ENCODE data around the gene RGL1. TPM values are rescaled to one million over a fixed set of nuclear protein-coding genes. Genes with fewer than 3 reads are reported as not detected.

The RGL1 gene
- total and polyA plus RNA-seq, 8 donors: 0.58 to 22.2 (median 8.5) TPM

DNA sequence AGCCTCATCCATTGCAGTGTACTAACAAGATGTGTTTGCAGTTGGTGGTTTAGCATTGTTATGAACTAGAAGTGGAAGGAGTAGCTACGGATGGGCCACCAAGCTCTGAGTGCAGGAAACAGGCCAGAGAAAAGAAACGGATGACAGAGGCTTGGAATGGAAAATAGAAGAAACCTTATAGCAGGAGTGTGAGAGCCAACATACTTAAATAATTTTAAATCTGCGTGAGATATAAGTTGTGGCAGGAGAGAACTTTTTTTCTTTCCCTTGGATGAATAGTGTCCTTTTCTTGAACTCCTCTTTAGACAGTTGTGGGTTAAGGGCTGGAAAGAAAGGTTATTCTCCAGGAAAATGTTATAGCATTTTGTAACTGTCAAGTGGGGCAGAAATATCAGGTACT lies 54.2 kb downstream of the RGL1 start:
- intact Hi-C loops (cut with DNase I; ENCODE audit: low total_unique reads): no loop called here
- no peak overlapping the region for H3K27ac ChIP-seq

DNA sequence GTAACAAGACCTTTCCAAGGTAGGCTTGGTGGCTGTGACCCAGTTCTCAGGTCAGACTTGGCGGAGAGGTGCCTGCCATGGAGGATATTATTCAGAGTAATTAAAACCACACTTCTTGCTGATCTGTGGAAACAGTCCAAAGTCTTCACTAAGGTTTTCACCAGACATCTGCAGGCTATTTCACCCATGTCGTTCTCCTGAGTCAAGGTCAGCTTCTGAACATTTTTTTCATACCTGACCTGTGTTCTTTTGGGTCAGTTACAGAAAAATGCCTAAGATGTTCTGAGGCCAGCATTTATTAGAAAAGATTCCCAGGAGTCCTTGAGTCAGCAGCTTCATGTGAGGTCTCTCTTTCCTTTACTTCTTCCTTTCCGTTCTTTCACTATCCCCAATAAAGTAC lies 54.9 kb downstream of the RGL1 start:
- TF ChIP-seq EP300 (IDR thresholded peaks at IDR 0.05) (no peak), POLR2AphosphoS5 (IDR thresholded peaks at IDR 0.05) (no peak), POLR2A (IDR thresholded peaks at IDR 0.05) (no peak)
- TF ChIP-seq, protein P1, sequence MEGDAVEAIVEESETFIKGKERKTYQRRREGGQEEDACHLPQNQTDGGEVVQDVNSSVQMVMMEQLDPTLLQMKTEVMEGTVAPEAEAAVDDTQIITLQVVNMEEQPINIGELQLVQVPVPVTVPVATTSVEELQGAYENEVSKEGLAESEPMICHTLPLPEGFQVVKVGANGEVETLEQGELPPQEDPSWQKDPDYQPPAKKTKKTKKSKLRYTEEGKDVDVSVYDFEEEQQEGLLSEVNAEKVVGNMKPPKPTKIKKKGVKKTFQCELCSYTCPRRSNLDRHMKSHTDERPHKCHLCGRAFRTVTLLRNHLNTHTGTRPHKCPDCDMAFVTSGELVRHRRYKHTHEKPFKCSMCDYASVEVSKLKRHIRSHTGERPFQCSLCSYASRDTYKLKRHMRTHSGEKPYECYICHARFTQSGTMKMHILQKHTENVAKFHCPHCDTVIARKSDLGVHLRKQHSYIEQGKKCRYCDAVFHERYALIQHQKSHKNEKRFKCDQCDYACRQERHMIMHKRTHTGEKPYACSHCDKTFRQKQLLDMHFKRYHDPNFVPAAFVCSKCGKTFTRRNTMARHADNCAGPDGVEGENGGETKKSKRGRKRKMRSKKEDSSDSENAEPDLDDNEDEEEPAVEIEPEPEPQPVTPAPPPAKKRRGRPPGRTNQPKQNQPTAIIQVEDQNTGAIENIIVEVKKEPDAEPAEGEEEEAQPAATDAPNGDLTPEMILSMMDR (IDR thresholded peaks at IDR 0.05): no peak
- 63 to 87% (median 78%) methylated on average over 3 of the region's 3 CpGs for WGBS, 5 donors
- Histone ChIP-seq H3K4me3 (no peak overlapping the region), H3K9me3 (no peaks in the 10 kb centered on the region), H3K27ac (no peak overlapping the region), H3K27me3 (no peaks in the 10 kb centered on the region), H3K36me3 (no peaks in the 10 kb centered on the region), H3K4me1 (peaks cover 0 to 8% (median 0%) of the 10 kb centered on the region in 4 donors)
- no peak for DNase-seq
- intact Hi-C loops (cut with DNase I; ENCODE audit: low total_unique reads): no loop called here

More for the DNA sequence above, 54.2 kb downstream of the RGL1 start:
- H3K4me3 ChIP-seq: no peak overlapping the region
- no peak for DNase-seq
- H3K9me3 ChIP-seq: no peaks in the 10 kb centered on the region
- no peaks in the 10 kb centered on the region for H3K36me3 ChIP-seq
- WGBS, 5 donors: 86 to 96% (median 92%) methylated on average over 3 of the region's 3 CpGs
- H3K4me1 ChIP-seq: peaks cover 0 to 8% (median 0%) of the 10 kb centered on the region in 4 donors
- TF ChIP-seq POLR2AphosphoS5 (IDR thresholded peaks at IDR 0.05) (no peak), POLR2A (IDR thresholded peaks at IDR 0.05) (no peak), EP300 (IDR thresholded peaks at IDR 0.05) (no peak)
- TF ChIP-seq, protein P1 (IDR thresholded peaks at IDR 0.05): no peak
- H3K27me3 ChIP-seq: no peaks in the 10 kb centered on the region

DNA sequence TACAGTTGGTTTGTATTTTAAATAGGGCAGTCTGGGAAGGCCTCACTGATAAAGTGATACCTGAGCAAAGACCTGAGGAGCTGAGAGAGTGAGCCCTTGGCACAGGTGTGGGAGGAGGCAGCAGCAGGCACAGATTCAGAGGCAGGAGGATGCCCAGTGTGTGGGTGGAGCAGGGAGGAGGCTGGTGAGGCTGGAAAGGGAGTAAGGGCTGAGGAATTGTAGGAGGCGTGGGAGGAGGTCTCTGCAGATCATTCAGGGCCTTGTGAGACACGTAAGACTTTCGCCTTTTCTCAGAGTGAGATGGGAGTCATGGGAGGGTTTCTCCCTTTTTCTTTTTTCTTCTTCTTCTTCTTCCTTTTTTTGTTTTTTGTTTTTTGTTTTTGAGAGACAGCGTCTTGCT lies 58.0 kb downstream of the RGL1 start:
- H3K27ac ChIP-seq: no peak overlapping the region
- H3K4me1 ChIP-seq: peaks cover 0 to 8% (median 0%) of the 10 kb centered on the region in 4 donors
- peaks cover 0 to 7% (median 3%) of the 10 kb centered on the region in 4 donors for H3K36me3 ChIP-seq
- no peak for TF ChIP-seq POLR2AphosphoS5 (IDR thresholded peaks at IDR 0.05)
- TF ChIP-seq, protein P1 (IDR thresholded peaks at IDR 0.05): no peak
- no peaks in the 10 kb centered on the region for H3K27me3 ChIP-seq
- no peaks in the 10 kb centered on the region for H3K9me3 ChIP-seq
- H3K4me3 ChIP-seq: no peak overlapping the region
- 92 to 97% (median 93%) methylated on average over 4 of the region's 4 CpGs for WGBS, 5 donors
- DNase-seq: no peak
- intact Hi-C loops (cut with DNase I; ENCODE audit: low total_unique reads): no loop called here

DNA sequence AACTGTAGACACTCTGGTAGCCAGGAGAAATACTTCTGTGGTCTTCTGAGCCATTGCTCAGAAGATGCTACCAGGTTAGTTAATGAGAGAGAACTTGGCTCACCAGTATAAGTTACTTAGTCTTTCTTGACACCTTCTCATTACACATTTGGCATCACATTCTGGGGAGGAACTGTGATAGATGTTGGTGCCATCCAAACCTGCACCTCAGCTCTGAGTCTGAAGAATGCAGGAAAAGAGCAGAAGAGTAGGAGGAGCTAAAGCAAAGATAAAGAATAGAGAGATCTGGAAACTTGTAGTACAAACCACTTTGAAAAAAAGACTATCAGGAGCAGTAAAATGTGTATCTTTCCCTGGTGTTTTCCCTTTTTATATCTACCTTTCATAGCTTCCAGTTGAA lies 58.9 kb downstream of the RGL1 start:
- H3K36me3 ChIP-seq: peaks cover 0 to 7% (median 3%) of the 10 kb centered on the region in 4 donors
- intact Hi-C loops (cut with DNase I; ENCODE audit: low total_unique reads): no loop called here
- H3K9me3 ChIP-seq: no peaks in the 10 kb centered on the region
- no peak overlapping the region for H3K27ac ChIP-seq
- H3K4me3 ChIP-seq: no peak overlapping the region
- no peak for DNase-seq
- no peaks in the 10 kb centered on the region for H3K27me3 ChIP-seq
- H3K4me1 ChIP-seq: peaks cover 0 to 8% (median 0%) of the 10 kb centered on the region in 4 donors
- TF ChIP-seq, protein P1 (IDR thresholded peaks at IDR 0.05): no peak
- TF ChIP-seq POLR2A (IDR thresholded peaks at IDR 0.05): no peak
- TF ChIP-seq EP300 (IDR thresholded peaks at IDR 0.05): no peak
- TF ChIP-seq POLR2AphosphoS5 (IDR thresholded peaks at IDR 0.05): no peak
